ENCODE measurements around the gene CIART.

The CIART gene

DNA sequence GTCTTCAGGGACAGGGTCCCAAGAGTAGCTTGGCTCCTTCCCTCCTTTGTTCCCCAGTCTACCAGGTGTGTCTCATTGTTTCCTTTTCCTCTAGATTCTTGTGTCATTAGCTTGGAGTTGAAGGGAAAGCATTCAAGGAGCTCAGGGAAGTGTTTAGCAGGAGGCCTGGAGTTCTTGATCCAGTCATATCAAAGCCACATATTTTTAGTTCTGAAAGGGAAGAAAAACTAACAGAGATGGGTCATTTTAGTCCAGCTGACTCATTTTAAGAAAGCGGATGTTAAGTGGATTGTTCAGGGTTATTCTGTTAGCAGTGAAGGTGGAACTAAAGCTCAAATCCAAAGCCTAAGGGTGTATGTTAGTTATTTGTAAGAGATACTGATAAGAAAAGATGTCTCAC is 9.0 kb upstream of the CIART start:
- no peak overlapping the region for H2AFZ ChIP-seq (ENCODE audit: low read depth)
- H3K4me2 ChIP-seq: no peak overlapping the region
- peaks cover 4% of the 10 kb centered on the region; the same call in 1 of the 2 replicates for H3K79me2 ChIP-seq (ENCODE audit: insufficient read depth, low read depth)
- H3K9ac ChIP-seq: no peak overlapping the region
- TF ChIP-seq CTCF (conservative IDR thresholded peaks at IDR 0.05; ENCODE audit: low read depth, low read length): no peak
- no peak overlapping the region for H3K4me3 ChIP-seq (IDR thresholded peaks at IDR 0.05; ENCODE audit: insufficient read depth, low read depth, low read length)
- H3K27me3 ChIP-seq (ENCODE audit: insufficient read depth, low read depth): no peaks in the 10 kb centered on the region
- no peak overlapping the region for H3K27ac ChIP-seq
- H4K20me1 ChIP-seq (ENCODE audit: insufficient read depth): no peaks in the 10 kb centered on the region
- peaks cover 8% of the 10 kb centered on the region for H3K4me1 ChIP-seq (ENCODE audit: low read depth, poor library complexity, severe bottlenecking)
- H3K36me3 ChIP-seq (ENCODE audit: insufficient read depth): no peaks in the 10 kb centered on the region

GRCh38 chr1:150280138-150280707 is 2.1 kb upstream of the CIART start:
- H3K79me2 ChIP-seq (ENCODE audit: insufficient read depth, low read depth): no peaks in the 10 kb centered on the region
- H3K27ac ChIP-seq: no peak overlapping the region
- no peaks in the 10 kb centered on the region for H3K36me3 ChIP-seq (ENCODE audit: insufficient read depth)
- no peak overlapping the region for H3K9ac ChIP-seq
- TF ChIP-seq CTCF (conservative IDR thresholded peaks at IDR 0.05; ENCODE audit: low read depth, low read length): no peak
- no peak overlapping the region for H3K4me3 ChIP-seq (IDR thresholded peaks at IDR 0.05; ENCODE audit: insufficient read depth, low read depth, low read length)
- H3K4me1 ChIP-seq (ENCODE audit: low read depth, poor library complexity, severe bottlenecking): no peaks in the 10 kb centered on the region
- H2AFZ ChIP-seq (ENCODE audit: low read depth): no peak overlapping the region
- no peaks in the 10 kb centered on the region for H4K20me1 ChIP-seq (ENCODE audit: insufficient read depth)
- peak overlapping the region; percentile 77; the same call in 1 of the 2 replicates for H3K4me2 ChIP-seq
- no peaks in the 10 kb centered on the region for H3K27me3 ChIP-seq (ENCODE audit: insufficient read depth, low read depth)

GRCh38 chr1:150281221-150281757 is 1.1 kb upstream of the CIART start:
- no peaks in the 10 kb centered on the region for H3K79me2 ChIP-seq (ENCODE audit: insufficient read depth, low read depth)
- peak overlapping the region; percentile 62 for H3K9ac ChIP-seq
- H4K20me1 ChIP-seq (ENCODE audit: insufficient read depth): no peaks in the 10 kb centered on the region
- H3K36me3 ChIP-seq (ENCODE audit: insufficient read depth): no peaks in the 10 kb centered on the region
- no peaks in the 10 kb centered on the region for H3K27me3 ChIP-seq (ENCODE audit: insufficient read depth, low read depth)
- peak overlapping the region; percentile 77 for H3K4me2 ChIP-seq
- H3K27ac ChIP-seq: peak overlapping the region; percentile 53
- peak overlapping the region; percentile 83 for H2AFZ ChIP-seq (ENCODE audit: low read depth)
- peak; percentile 91 for TF ChIP-seq CTCF (conservative IDR thresholded peaks at IDR 0.05; ENCODE audit: low read depth, low read length)
- H3K4me3 ChIP-seq (IDR thresholded peaks at IDR 0.05; ENCODE audit: insufficient read depth, low read depth, low read length): peak overlapping the region; percentile 94
- H3K4me1 ChIP-seq (ENCODE audit: low read depth, poor library complexity, severe bottlenecking): no peaks in the 10 kb centered on the region

- no peaks in the 10 kb centered on the region for H4K20me1 ChIP-seq (ENCODE audit: insufficient read depth)
- H3K4me3 ChIP-seq (IDR thresholded peaks at IDR 0.05; ENCODE audit: insufficient read depth, low read depth, low read length): no peak overlapping the region
- no peaks in the 10 kb centered on the region for H3K79me2 ChIP-seq (ENCODE audit: insufficient read depth, low read depth)
- no peaks in the 10 kb centered on the region for H3K36me3 ChIP-seq (ENCODE audit: insufficient read depth)
- H3K4me1 ChIP-seq (ENCODE audit: low read depth, poor library complexity, severe bottlenecking): no peaks in the 10 kb centered on the region
- no peaks in the 10 kb centered on the region for H3K27me3 ChIP-seq (ENCODE audit: insufficient read depth, low read depth)
- no peak overlapping the region for H3K4me2 ChIP-seq
- peak overlapping the region; percentile 83 for H2AFZ ChIP-seq (ENCODE audit: low read depth)
- TF ChIP-seq CTCF (conservative IDR thresholded peaks at IDR 0.05; ENCODE audit: low read depth, low read length): no peak
- H3K27ac ChIP-seq: no peak overlapping the region
- no peak overlapping the region for H3K9ac ChIP-seq
Observed at GRCh38 chr1:150282558-150282958, 204 bp downstream of the CIART start.

All from KMS-11 (cell line).